ENCODE data around the gene TRIM54. TPM values are rescaled to one million over a fixed set of nuclear protein-coding genes. Genes with fewer than 3 reads are reported as not detected.

Gene TRIM54
- total and polyA plus RNA-seq, 2 of the 8 experiments (the other 6 are each of a cell fraction or from before 2014, with no cell fraction given), result 3.9 to 5.8 TPM

DNA sequence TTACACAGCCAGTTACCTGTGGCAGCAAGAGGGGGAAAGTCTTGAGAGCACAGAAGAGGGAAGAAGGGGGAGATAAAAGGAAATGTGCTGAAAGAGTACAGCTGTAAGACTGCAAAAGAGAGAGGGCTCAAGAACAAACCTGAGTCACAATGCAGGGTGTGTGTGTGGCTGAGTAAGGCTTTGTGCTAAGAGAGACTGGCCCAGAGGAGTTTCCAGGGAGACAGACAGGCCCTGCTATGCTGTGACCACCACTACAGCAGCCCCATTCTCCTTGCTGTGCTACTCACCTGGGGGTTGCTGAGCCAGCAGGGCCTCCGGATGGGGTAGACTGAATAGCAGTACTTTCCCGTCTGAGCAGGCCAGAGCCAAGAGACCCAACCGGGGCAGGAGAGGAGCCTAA lies 53.1 kb downstream of the TRIM54 start (continued):
- TF ChIP-seq SRF (IDR thresholded peaks at IDR 0.05; ENCODE audit: low read depth, low read length), result no peak

All from H1 (cell line).